K562 (cell line): Measurements from ENCODE around the gene PLD6. TPM values are rescaled to one million over a fixed set of nuclear protein-coding genes. Genes with fewer than 3 reads are reported as not detected.

Source experiments
- ATF3 ChIP-seq, 2 experiments: fragments of 450-650 bp in 1 of 2; sonication (generic) in 1 of 2; formaldehyde crosslinking in 1 of 2; IDR thresholded peaks in 1 of 2; conservative IDR thresholded peaks in 1 of 2; 2 replicates each; pipeline versions ENCODE4 v1.6.1 to v1.8.1; 2016 to 2023; ENCODE audit warnings: mild to moderate bottlenecking in 2 of 2, moderate library complexity in 2 of 2, inconsistent platforms in 1 of 2, missing genetic modification reagents in 1 of 2
- CBFA2T2 ChIP-seq: fragments of 450-650 bp; conservative IDR thresholded peaks from 2 replicates; pipeline ENCODE4 v1.6.1; 2017; ENCODE audit warnings: mild to moderate bottlenecking
- CBX8 ChIP-seq: fragments of 200-600 bp; sonication (generic); IDR thresholded peaks from 2 replicates; pipeline ENCODE4 v1.6.1; 2012; ENCODE audit warnings: borderline replicate concordance, mixed run types, low read depth, mild to moderate bottlenecking, moderate library complexity, mixed read lengths, low read length, control low read depth, inconsistent platforms; ENCODE audit not compliant: poor library complexity, severe bottlenecking; ENCODE audit errors: extremely low read depth
- CHD2 ChIP-seq: IDR thresholded peaks from 2 replicates; pipeline ENCODE4 v1.6.1; 2011; ENCODE audit warnings: low read depth, low read length
- GTF2B ChIP-seq: IDR thresholded peaks from 2 replicates; pipeline ENCODE4 v1.6.1; 2011; ENCODE audit not compliant: insufficient read length; ENCODE audit errors: extremely low read depth
- HMG20B ChIP-seq: fragments of 250-450 bp; sonication (Bioruptor Pico); IDR thresholded peaks from 2 replicates; pipeline ENCODE4 v1.5.0; 2021; ENCODE audit warnings: mild to moderate bottlenecking
- MTA3 ChIP-seq: fragments of 450-650 bp; formaldehyde crosslinking; IDR thresholded peaks from 2 replicates; pipeline ENCODE4 v1.6.1; 2017; ENCODE audit warnings: mild to moderate bottlenecking, borderline replicate concordance
- NR2C1 ChIP-seq, 2 experiments: fragments of 450-650 bp; IDR thresholded peaks; 2 replicates each; pipeline ENCODE4 v1.6.1; 2017; ENCODE audit warnings: mild to moderate bottlenecking in 2 of 2, antibody characterized with exemption in 1 of 2, inconsistent platforms in 1 of 2, missing compliant biosample characterization in 1 of 2, missing genetic modification characterization in 1 of 2
- PTRF ChIP-seq: fragments of 450-650 bp; IDR thresholded peaks from 2 replicates; pipeline ENCODE4 v1.6.1; 2016; ENCODE audit warnings: mild to moderate bottlenecking, missing genetic modification characterization, missing compliant biosample characterization
- RBBP5 ChIP-seq: fragments of 200-600 bp; sonication (generic); IDR thresholded peaks from 2 replicates; pipeline ENCODE4 v1.6.1; 2012; ENCODE audit warnings: borderline replicate concordance, mild to moderate bottlenecking, low read length, control low read depth, inconsistent platforms; ENCODE audit not compliant: insufficient read depth, poor library complexity, severe bottlenecking
- TBL1XR1 ChIP-seq, 2 experiments: IDR thresholded peaks; 2 replicates each; pipeline ENCODE4 v1.6.1; 2012; ENCODE audit warnings: improper control_type of control experiment in 2 of 2, low read length in 2 of 2, mild to moderate bottlenecking in 1 of 2
- ZKSCAN8 ChIP-seq: fragments of 200-800 bp; sonication (Bioruptor generic); IDR thresholded peaks from 2 replicates; pipeline ENCODE4 v1.6.1; 2016; ENCODE audit warnings: missing genetic modification characterization, missing compliant biosample characterization
- ZNF143 ChIP-seq: sonication (generic); formaldehyde crosslinking; IDR thresholded peaks from 2 replicates; pipeline ENCODE4 v1.9.0; 2022; ENCODE audit warnings: mild to moderate bottlenecking, missing genetic modification reagents
- ZNF174 ChIP-seq: fragments of 250-450 bp; sonication (Bioruptor Pico); IDR thresholded peaks from 2 replicates; pipeline ENCODE4 v1.4.0; 2020; ENCODE audit warnings: mild to moderate bottlenecking
- polyA plus RNA-seq, 8 experiments: library from polyadenylated mRNA; depleted of rRNA in 4 of 8; stranded (reverse) in 5 of 8; unstranded in 3 of 8; fragments of >200 nt; fragmentation: Nextera tagmentation in 2 of 8; fragmentation: Illumina TruSeq in 1 of 8; extraction: Ambion mirVana in 2 of 8; extraction: Trizol in 1 of 8; gene quantifications; 2 replicates each; pipeline versions ENCODE4 v1.2.1 to v1.2.3, GENCODE V29; 2011 to 2014; ENCODE audit warnings: inconsistent platforms in 1 of 8, missing spikeins in 1 of 8
- total RNA-seq, 7 experiments: library from RNA; depleted of rRNA in 6 of 7; stranded (reverse); fragments of >200 nt in 6 of 7; fragmentation: Illumina TruSeq in 2 of 7; extraction: Trizol in 2 of 7; gene quantifications; 2 replicates each; pipeline versions ENCODE4 v1.2.1 to v1.2.3, GENCODE V29; 2011 to 2021; ENCODE audit warnings: low replicate concordance in 1 of 7

PLD6 gene
- total and polyA plus RNA-seq, 9 of the 15 experiments (the other 6 are each of a cell fraction or from before 2014, with no cell fraction given) = 3.6 to 15.6 (median 10.0) TPM

GRCh38 chr17:17206124-17206912 lies at the start of gene PLD6 (continued):
- TF ChIP-seq CBX8 (no peak), ZNF143 (CRISPR knock-in tag) (no peak; the same call in 1 of the 2 replicates), ZKSCAN8 (CRISPR knock-in tag) (no peak), CHD2 (no peak; the same call in 1 of the 2 replicates), TBL1XR1 (IDR thresholded peaks at IDR 0.05; ENCODE audit: low read length in 2 of 2) (no peak), GTF2B (no peak), ATF3 (IDR thresholded peaks at IDR 0.05) (no peak), ATF3 (CRISPR knock-in tag; conservative IDR thresholded peaks at IDR 0.05) (no peak), CBFA2T2 (peak; percentile 58), HMG20B (CRISPR knock-in tag) (no peak), RBBP5 (peak; percentile 29), ZNF174 (no peak), MTA3 (peak; percentile 90), NR2C1 (IDR thresholded peaks at IDR 0.05) (no peak), NR2C1 (tag; IDR thresholded peaks at IDR 0.05) (no peak), PTRF (tag) (no peak)
